H9 (cell line): ENCODE measurements around the gene SSNA1. TPM values are rescaled to one million over a fixed set of nuclear protein-coding genes. Genes with fewer than 3 reads are reported as not detected.

Source experiments
- DNase-seq: peaks from one replicate; pipeline ENCODE4 v3.0.0-alpha.2; 2017
- H2AFZ ChIP-seq: one replicate; pipeline ENCODE4 v1.6.1; 2013; ENCODE audit warnings: mild to moderate bottlenecking, low read length, control low read depth, moderate library complexity
- H2AK5ac ChIP-seq: 2 replicates; pipeline ENCODE4 v1.6.1; 2013; ENCODE audit warnings: low read length, control low read depth, mixed read lengths; ENCODE audit not compliant: insufficient read length
- H2BK120ac ChIP-seq: one replicate; pipeline ENCODE4 v1.6.1; 2013; ENCODE audit warnings: low read depth, mild to moderate bottlenecking, low read length, control low read depth, inconsistent platforms; ENCODE audit not compliant: poor library complexity, severe bottlenecking
- H2BK12ac ChIP-seq: 2 replicates; pipeline ENCODE4 v1.6.1; 2013; ENCODE audit warnings: low read length, control low read depth, mixed read lengths, low read depth; ENCODE audit not compliant: insufficient read length
- H2BK15ac ChIP-seq: 2 replicates; pipeline ENCODE4 v1.6.1; 2013; ENCODE audit warnings: low read depth, low read length, control low read depth
- H2BK20ac ChIP-seq: one replicate; pipeline ENCODE4 v1.6.1; 2013; ENCODE audit warnings: low read depth, mild to moderate bottlenecking, low read length, control low read depth, inconsistent platforms; ENCODE audit not compliant: poor library complexity, severe bottlenecking
- H2BK5ac ChIP-seq: 2 replicates; pipeline ENCODE4 v1.6.1; 2013; ENCODE audit warnings: low read length, control low read depth, mixed read lengths; ENCODE audit not compliant: insufficient read length
- H3K14ac ChIP-seq: 2 replicates; pipeline ENCODE4 v1.6.1; 2013; ENCODE audit warnings: low read length, control low read depth; ENCODE audit not compliant: insufficient read depth
- H3K18ac ChIP-seq: 2 replicates; pipeline ENCODE4 v1.6.1; 2013; ENCODE audit warnings: low read depth, mild to moderate bottlenecking, mixed read lengths, low read length, control low read depth; ENCODE audit not compliant: insufficient read length
- H3K23ac ChIP-seq: 2 replicates; pipeline ENCODE4 v1.6.1; 2013; ENCODE audit warnings: low read length, control low read depth, mixed read lengths, low read depth; ENCODE audit not compliant: insufficient read length
- H3K23me2 ChIP-seq: 2 replicates; pipeline ENCODE4 v1.6.1; 2013; ENCODE audit warnings: low read depth, mild to moderate bottlenecking, mixed read lengths, low read length, control low read depth; ENCODE audit not compliant: insufficient read length, poor library complexity, severe bottlenecking
- H3K27ac ChIP-seq: 2 replicates; pipeline ENCODE4 v1.5.1; 2013; ENCODE audit warnings: low read length, control low read depth, mixed read lengths, low read depth; ENCODE audit not compliant: insufficient read length
- H3K27me3 ChIP-seq: 2 replicates; pipeline ENCODE4 v1.6.1; 2013; ENCODE audit warnings: low read length, control low read depth, inconsistent platforms; ENCODE audit not compliant: insufficient read depth
- H3K4ac ChIP-seq: 2 replicates; pipeline ENCODE4 v1.6.1; 2013; ENCODE audit warnings: low read depth, mild to moderate bottlenecking, control low read depth, inconsistent platforms, low read length, moderate library complexity
- H3K4me1 ChIP-seq: 2 replicates; pipeline ENCODE4 v1.6.1; 2013; ENCODE audit warnings: low read length, control low read depth, inconsistent platforms; ENCODE audit not compliant: insufficient read depth
- H3K4me2 ChIP-seq: 2 replicates; pipeline ENCODE4 v1.6.1; 2013; ENCODE audit warnings: low read length, control low read depth, mixed read lengths; ENCODE audit not compliant: insufficient read length, insufficient read depth
- H3K56ac ChIP-seq: 2 replicates; pipeline ENCODE4 v1.6.1; 2013; ENCODE audit warnings: low read depth, mild to moderate bottlenecking, mixed read lengths, low read length, control low read depth; ENCODE audit not compliant: insufficient read length
- H3K79me1 ChIP-seq: 2 replicates; pipeline ENCODE4 v1.6.1; 2013; ENCODE audit warnings: low read depth, mild to moderate bottlenecking, moderate library complexity, low read length, control low read depth, inconsistent platforms; ENCODE audit not compliant: insufficient read depth, poor library complexity, severe bottlenecking
- H3K79me2 ChIP-seq: 2 replicates; pipeline ENCODE4 v1.6.1; 2013; ENCODE audit warnings: low read length, control low read depth, inconsistent platforms; ENCODE audit not compliant: insufficient read depth
- H3K9ac ChIP-seq: 2 replicates; pipeline ENCODE4 v1.6.1; 2013; ENCODE audit warnings: low read length, control low read depth, mixed read lengths; ENCODE audit not compliant: insufficient read length; ENCODE audit errors: extremely low read depth
- H3K9me3 ChIP-seq: one replicate; pipeline ENCODE4 v1.6.1; 2013; ENCODE audit warnings: low read depth, low read length, inconsistent platforms; ENCODE audit not compliant: control insufficient read depth
- H3T11ph ChIP-seq: one replicate; pipeline ENCODE4 v1.6.1; 2013; ENCODE audit warnings: mild to moderate bottlenecking, low read length, control low read depth, inconsistent platforms
- H4K20me1 ChIP-seq: one replicate; pipeline ENCODE4 v1.6.1; 2013; ENCODE audit not compliant: control insufficient read depth, insufficient read length, insufficient read depth
- H4K5ac ChIP-seq: 2 replicates; pipeline ENCODE4 v1.6.1; 2013; ENCODE audit warnings: low read depth, mild to moderate bottlenecking, mixed read lengths, low read length, control low read depth; ENCODE audit not compliant: insufficient read length
- H4K8ac ChIP-seq: replicated peaks from 2 replicates; pipeline ENCODE4 v1.6.1; 2013; ENCODE audit warnings: low read length, control low read depth, mixed read lengths, low read depth; ENCODE audit not compliant: insufficient read length
- H4K91ac ChIP-seq: 2 replicates; pipeline ENCODE4 v1.6.1; 2013; ENCODE audit warnings: low read depth, mild to moderate bottlenecking, moderate library complexity, mixed read lengths, low read length, control low read depth; ENCODE audit not compliant: insufficient read length
- H3K27ac Mint-ChIP-seq, 3 experiments: 2 replicates in 2 of 3; 3 replicates in 1 of 3; pipeline ENCODE4 v1.8.0; 2020 to 2021; ENCODE audit warnings: mixed read lengths in 3 of 3, mild to moderate bottlenecking in 1 of 3, moderate library complexity in 1 of 3
- H3K27me3 Mint-ChIP-seq: 2 replicates; pipeline ENCODE4 v1.8.0; 2021; ENCODE audit warnings: low read depth, mild to moderate bottlenecking, moderate library complexity, mixed read lengths
- H3K36me3 Mint-ChIP-seq, 3 experiments: 2 replicates in 2 of 3; 3 replicates in 1 of 3; pipeline ENCODE4 v1.8.0; 2020 to 2021; ENCODE audit warnings: low read depth in 3 of 3, mixed read lengths in 3 of 3; ENCODE audit not compliant: insufficient read depth in 1 of 3
- H3K4me1 Mint-ChIP-seq, 2 experiments: 2 replicates each; pipeline ENCODE4 v1.8.0; 2020; ENCODE audit warnings: mixed read lengths in 2 of 2
- H3K4me3 Mint-ChIP-seq, 2 experiments: 2 replicates in 1 of 2; 3 replicates in 1 of 2; pipeline ENCODE4 v1.8.0; 2020 to 2021; ENCODE audit warnings: mild to moderate bottlenecking in 2 of 2, mixed read lengths in 2 of 2, moderate library complexity in 1 of 2
- H3K9me3 Mint-ChIP-seq, 2 experiments: 2 replicates in 1 of 2; 3 replicates in 1 of 2; pipeline ENCODE4 v1.8.0; 2020; ENCODE audit warnings: mild to moderate bottlenecking in 2 of 2, mixed read lengths in 2 of 2, moderate library complexity in 1 of 2
- WGBS: extraction: QIAGEN DNeasy Blood & Tissue Kit; methylation state at CpG from one replicate; pipeline ENCODE4 v1.1.7; 2013; ENCODE audit warnings: missing lambda C conversion rate, low lambda C conversion rate, mixed read lengths; ENCODE audit not compliant: insufficient read length; ENCODE audit errors: extremely low coverage; 5-methylcytosine and 5-hydroxymethylcytosine counted together
- total RNA-seq: library from RNA; stranded (reverse); gene quantifications from 2 replicates; pipeline ENCODE4 v1.2.1, GENCODE V29; 2021
- TF ChIP-seq, protein P1 (sequence below): fragments of 200-600 bp; sonication (generic); conservative IDR thresholded peaks from 3 replicates; pipeline ENCODE4 v1.8.0; 2021; ENCODE audit warnings: antibody characterized with exemption, mild to moderate bottlenecking

SSNA1 gene
- total RNA-seq, 1 experiment from 2014 or later, result 69.2 TPM

- no peak overlapping the region for H4K91ac ChIP-seq
- H2BK20ac ChIP-seq, result no peak overlapping the region
- H3T11ph ChIP-seq, result no peak overlapping the region
- H2AK5ac ChIP-seq, result no peak overlapping the region
- WGBS, result no CpG with 5 or more reads among the region's 14 CpGs
- no peaks in the 10 kb centered on the region for H4K20me1 ChIP-seq
- peaks cover 5% of the 10 kb centered on the region for H3K23me2 ChIP-seq
- TF ChIP-seq, protein P1, sequence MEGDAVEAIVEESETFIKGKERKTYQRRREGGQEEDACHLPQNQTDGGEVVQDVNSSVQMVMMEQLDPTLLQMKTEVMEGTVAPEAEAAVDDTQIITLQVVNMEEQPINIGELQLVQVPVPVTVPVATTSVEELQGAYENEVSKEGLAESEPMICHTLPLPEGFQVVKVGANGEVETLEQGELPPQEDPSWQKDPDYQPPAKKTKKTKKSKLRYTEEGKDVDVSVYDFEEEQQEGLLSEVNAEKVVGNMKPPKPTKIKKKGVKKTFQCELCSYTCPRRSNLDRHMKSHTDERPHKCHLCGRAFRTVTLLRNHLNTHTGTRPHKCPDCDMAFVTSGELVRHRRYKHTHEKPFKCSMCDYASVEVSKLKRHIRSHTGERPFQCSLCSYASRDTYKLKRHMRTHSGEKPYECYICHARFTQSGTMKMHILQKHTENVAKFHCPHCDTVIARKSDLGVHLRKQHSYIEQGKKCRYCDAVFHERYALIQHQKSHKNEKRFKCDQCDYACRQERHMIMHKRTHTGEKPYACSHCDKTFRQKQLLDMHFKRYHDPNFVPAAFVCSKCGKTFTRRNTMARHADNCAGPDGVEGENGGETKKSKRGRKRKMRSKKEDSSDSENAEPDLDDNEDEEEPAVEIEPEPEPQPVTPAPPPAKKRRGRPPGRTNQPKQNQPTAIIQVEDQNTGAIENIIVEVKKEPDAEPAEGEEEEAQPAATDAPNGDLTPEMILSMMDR, result no peak
- no peak overlapping the region for H2BK5ac ChIP-seq
- no peak overlapping the region for H2BK15ac ChIP-seq
- H3K18ac ChIP-seq, result no peak overlapping the region
- no peak overlapping the region for H3K56ac ChIP-seq
- H3K79me2 ChIP-seq, result 0 out of 2 replicates have a peak, but pooled peaks cover 2% of the 10 kb centered on the region
- Mint-ChIP-seq H3K4me3 (no peak overlapping the region), H3K9me3 (no peaks in the 10 kb centered on the region), H3K27ac (no peak overlapping the region), H3K36me3 (peaks cover 5 to 15% (median 12%) of the 10 kb centered on the region in 3 experiments; a peak in 5 of 7 replicates), H3K4me1 (peaks cover 13 to 19% of the 10 kb centered on the region in 2 experiments), H3K27me3 (no peaks in the 10 kb centered on the region)
- no peak overlapping the region for H3K14ac ChIP-seq
- no peak overlapping the region for H3K9ac ChIP-seq
- no peak overlapping the region for H2BK12ac ChIP-seq
- H3K79me1 ChIP-seq, result no peaks in the 10 kb centered on the region
- no peak overlapping the region for H3K4me2 ChIP-seq
- peaks cover 5% of the 10 kb centered on the region; the same call in 1 of the 2 replicates for H3K4me1 ChIP-seq
- no peaks in the 10 kb centered on the region for H3K9me3 ChIP-seq
- H2BK120ac ChIP-seq, result no peak overlapping the region
- no peaks in the 10 kb centered on the region for H3K27me3 ChIP-seq
- H3K4ac ChIP-seq, result no peak overlapping the region
- H3K27ac ChIP-seq, result no peak overlapping the region
- no peak overlapping the region for H2AFZ ChIP-seq
- no peak for DNase-seq
- no peak overlapping the region for H3K23ac ChIP-seq
- no peak overlapping the region for H4K8ac ChIP-seq
- no peak overlapping the region for H4K5ac ChIP-seq
These were observed 5.3 kb downstream of the SSNA1 start for GRCh38 chr9:137193771-137194170.
